GM18517 (cell line): ENCODE measurements around the gene AKR1E2.
A peak's percentile ranks its signal among the peaks of the same experiment; 100 is the strongest.

Experiments used
- ATAC-seq: cut with Tn5 transposase; IDR thresholded peaks from one replicate; pipeline ENCODE4 v1.9.1; 2021; ENCODE audit warnings: mild to moderate bottlenecking, moderate library complexity; ENCODE audit not compliant: unreplicated experiment

AKR1E2 gene

GRCh38 chr10:4843525-4844180 is 17.6 kb downstream of the AKR1E2 start:
- ATAC-seq, result no peak

- ATAC-seq, result no peak
Observed at GRCh38 chr10:4844864-4845263, 18.9 kb downstream of the AKR1E2 start.

- ATAC-seq, result no peak
Observed at GRCh38 chr10:4845766-4846165, 19.8 kb downstream of the AKR1E2 start.

- no peak for ATAC-seq
Observed at GRCh38 chr10:4846775-4847174, 20.8 kb downstream of the AKR1E2 start.

- no peak for ATAC-seq
Observed at GRCh38 chr10:4847561-4848355, 21.8 kb downstream of the AKR1E2 start.

GRCh38 chr10:4848356-4849041 is 22.5 kb downstream of the AKR1E2 start:
- ATAC-seq, result no peak

GRCh38 chr10:4849042-4849402 is 23.0 kb downstream of the AKR1E2 start:
- ATAC-seq, result no peak

- peak; percentile 92 for ATAC-seq
Observed at GRCh38 chr10:4849555-4850242, 23.7 kb downstream of the AKR1E2 start.

- ATAC-seq, result no peak
Observed at GRCh38 chr10:4850397-4850796, 24.4 kb downstream of the AKR1E2 start.

GRCh38 chr10:4851176-4851575 is 25.2 kb downstream of the AKR1E2 start:
- no peak for ATAC-seq

- no peak for ATAC-seq
Observed at GRCh38 chr10:4851846-4852245, 25.8 kb downstream of the AKR1E2 start.

GRCh38 chr10:4865945-4866661 is 40.1 kb downstream of the AKR1E2 start:
- no peak for ATAC-seq

GRCh38 chr10:4867109-4867519 is 41.1 kb downstream of the AKR1E2 start:
- no peak for ATAC-seq

GRCh38 chr10:4867520-4868356 is 41.7 kb downstream of the AKR1E2 start:
- ATAC-seq, result no peak

- no peak for ATAC-seq
Observed at GRCh38 chr10:4868357-4868657, 42.3 kb downstream of the AKR1E2 start.

- no peak for ATAC-seq
Observed at GRCh38 chr10:4882704-4883078, 56.7 kb downstream of the AKR1E2 start.

GRCh38 chr10:4883079-4883739 is 57.2 kb downstream of the AKR1E2 start:
- no peak for ATAC-seq

- no peak for ATAC-seq
Observed at GRCh38 chr10:4885162-4885561, 59.2 kb downstream of the AKR1E2 start.

GRCh38 chr10:4887501-4887900 is 61.5 kb downstream of the AKR1E2 start:
- ATAC-seq, result no peak

GRCh38 chr10:4888236-4888635 is 62.2 kb downstream of the AKR1E2 start:
- no peak for ATAC-seq
